PC-3 (cell line): ENCODE measurements around the gene SPDYE5. TPM values are rescaled to one million over a fixed set of nuclear protein-coding genes. Genes with fewer than 3 reads are reported as not detected.

Experiments used
- ATAC-seq: fragments of 200-7000 bp; cut with Tn5 transposase; 2 replicates; pipeline ENCODE4 v1.9.1; 2020; ENCODE audit warnings: mild to moderate bottlenecking, moderate library complexity
- BruUV-seq: library from RNA; stranded (reverse); fragments of 400-500 nt; replicated peaks from 2 replicates; lab custom pipeline; 2021; lab: Mats Ljungman, UMichigan
- CTCF ChIA-PET: fragments of 300-600 bp; sonication (Branson Sonifier 250); formaldehyde crosslinking; loops from one replicate; lab custom pipeline; 2022; ENCODE audit warnings: antibody characterized with exemption; lab: Charles Lee
- POLR2A ChIA-PET: fragments of 300-600 bp; sonication (Branson Sonifier 250); formaldehyde crosslinking; loops from one replicate; lab custom pipeline; 2022; ENCODE audit warnings: antibody characterized with exemption; ENCODE audit not compliant: unreplicated experiment; lab: Charles Lee
- DNase-seq: peaks from one replicate; pipeline ENCODE4 v3.0.0-alpha.2; 2015
- H2AFZ ChIP-seq: fragments of 300-600 bp; sonication (generic); 2 replicates; pipeline ENCODE4 v1.6.0; 2016; ENCODE audit warnings: antibody characterized with exemption, low read length
- H3F3A ChIP-seq: fragments of 300-600 bp; sonication (generic); one replicate; pipeline ENCODE4 v1.6.0; 2017; ENCODE audit warnings: antibody characterized with exemption, low read length, control low read depth, mild to moderate bottlenecking; ENCODE audit not compliant: unreplicated experiment
- H3K27ac ChIP-seq: fragments of 300-600 bp; sonication (generic); 2 replicates; pipeline ENCODE4 v1.5.1; 2016; ENCODE audit warnings: mild to moderate bottlenecking, low read length
- H3K27me3 ChIP-seq: fragments of 300-600 bp; sonication (generic); 2 replicates; pipeline ENCODE4 v1.6.1; 2016; ENCODE audit warnings: low read length, mixed read lengths
- H3K36me3 ChIP-seq: fragments of 300-600 bp; sonication (generic); 2 replicates; pipeline ENCODE4 v1.6.1; 2016; ENCODE audit warnings: low read depth, mixed run types, low read length, mixed read lengths
- H3K4me1 ChIP-seq: fragments of 300-600 bp; sonication (generic); 2 replicates; pipeline ENCODE4 v1.5.1; 2016; ENCODE audit warnings: low read length; ENCODE audit not compliant: insufficient read depth
- H3K4me2 ChIP-seq: fragments of 300-600 bp; sonication (generic); 2 replicates; pipeline ENCODE4 v1.6.0; 2016; ENCODE audit warnings: low read length
- H3K4me3 ChIP-seq: fragments of 300-600 bp; sonication (generic); 2 replicates; pipeline ENCODE4 v1.5.1; 2016; ENCODE audit warnings: mild to moderate bottlenecking, low read length, mixed read lengths
- H3K79me2 ChIP-seq: fragments of 300-600 bp; sonication (generic); 2 replicates; pipeline ENCODE4 v1.6.1; 2017; ENCODE audit warnings: low read length, mixed read lengths
- H3K9ac ChIP-seq: fragments of 300-600 bp; sonication (generic); 2 replicates; pipeline ENCODE4 v1.6.0; 2016; ENCODE audit warnings: mild to moderate bottlenecking, low read length
- H3K9me2 ChIP-seq: fragments of 300-600 bp; sonication (generic); replicated peaks from 2 replicates; pipeline ENCODE4 v1.6.1; 2016; ENCODE audit warnings: mixed run types, low read length, mixed read lengths
- H3K9me3 ChIP-seq: fragments of 300-600 bp; sonication (generic); 2 replicates; pipeline ENCODE4 v1.6.1; 2016; ENCODE audit warnings: low read length, mixed read lengths
- H4K20me1 ChIP-seq: fragments of 300-600 bp; sonication (generic); 2 replicates; pipeline ENCODE4 v1.6.1; 2016; ENCODE audit warnings: low read length, mixed read lengths
- CTCF ChIP-seq: fragments of 300-600 bp; sonication (generic); conservative IDR thresholded peaks from 2 replicates; pipeline ENCODE4 v1.5.1; 2017; ENCODE audit warnings: antibody characterized with exemption, low read depth, mild to moderate bottlenecking, low read length
- EZH2 ChIP-seq: fragments of 300-600 bp; sonication (generic); IDR thresholded peaks from one replicate; pipeline ENCODE4 v1.6.1; 2017; ENCODE audit warnings: antibody characterized with exemption, mild to moderate bottlenecking, low read length; ENCODE audit not compliant: unreplicated experiment
- EZH2phosphoT487 ChIP-seq: fragments of 300-600 bp; sonication (generic); IDR thresholded peaks from 2 replicates; pipeline ENCODE4 v1.6.1; 2018; ENCODE audit warnings: mild to moderate bottlenecking, antibody characterized with exemption, low read length, borderline replicate concordance
- intact Hi-C: fragments of 100-400 bp; cut with micrococcal nuclease; formaldehyde crosslinking; loops from 2 replicates; pipeline ENCODE4 v1.9.0; 2023
- total RNA-seq: library from RNA; depleted of rRNA; stranded (reverse); fragments of >200 nt; gene quantifications from 2 replicates; pipeline ENCODE4 v1.2.3, GENCODE V29; 2014; rRNA removed

Gene SPDYE5
- total RNA-seq, 1 experiment from 2014 or later, result 0.18 TPM

- no peaks in the 10 kb centered on the region for H3F3A ChIP-seq
- H3K79me2 ChIP-seq, result no peaks in the 10 kb centered on the region
- H3K4me2 ChIP-seq, result no peak overlapping the region
- peaks cover 10% of the 10 kb centered on the region for H3K4me1 ChIP-seq
- DNase-seq (no peak), ATAC-seq (no peak)
- intact Hi-C loops, result no loop called here
- CTCF ChIA-PET, result no interaction called here
- no peaks in the 10 kb centered on the region for H3K36me3 ChIP-seq
- TF ChIP-seq EZH2 (no peak), EZH2phosphoT487 (no peak), CTCF (no peak)
- H3K27ac ChIP-seq, result no peak overlapping the region
- H4K20me1 ChIP-seq, result no peaks in the 10 kb centered on the region
- H2AFZ ChIP-seq, result no peak overlapping the region
- H3K27me3 ChIP-seq, result no peaks in the 10 kb centered on the region
- H3K9me3 ChIP-seq, result no peaks in the 10 kb centered on the region
- POLR2A ChIA-PET, result no interaction called here
- H3K9me2 ChIP-seq, result no peaks in the 10 kb centered on the region
- H3K9ac ChIP-seq, result no peak overlapping the region
- H3K4me3 ChIP-seq, result no peak overlapping the region
- BruUV-seq, result no TSS peak
Measured at GRCh38 chr7:75537731-75538130, 45.6 kb downstream of the SPDYE5 start.

- Histone ChIP-seq H2AFZ (no peak overlapping the region), H3K9me3 (no peaks in the 10 kb centered on the region), H3K4me1 (no peaks in the 10 kb centered on the region), H3K27me3 (no peaks in the 10 kb centered on the region), H3K4me2 (no peak overlapping the region), H3K27ac (no peak overlapping the region), H3K9me2 (no peaks in the 10 kb centered on the region), H3F3A (no peaks in the 10 kb centered on the region), H3K36me3 (no peaks in the 10 kb centered on the region), H3K9ac (no peak overlapping the region), H3K79me2 (no peaks in the 10 kb centered on the region), H3K4me3 (no peak overlapping the region), H4K20me1 (no peaks in the 10 kb centered on the region)
- no TSS peak for BruUV-seq
- ATAC-seq (no peak), DNase-seq (no peak)
- intact Hi-C loops, result no loop called here
- TF ChIP-seq EZH2 (no peak), EZH2phosphoT487 (no peak), CTCF (no peak)
- ChIA-PET CTCF (no interaction called here), POLR2A (no interaction called here)
Measured at GRCh38 chr7:75546237-75547015, 54.3 kb downstream of the SPDYE5 start.

Other genes with a start within 250 kb of the SPDYE5 start
- gene TRIM73, start 96.7 kb upstream of the SPDYE5 start, total RNA-seq, result 5.2 and 6.4 TPM in 2 replicates
- 11.0 and 23.8 TPM in 2 replicates for gene POM121C, start 6.0 kb upstream of the SPDYE5 start, total RNA-seq
- gene HIP1, start 246.6 kb downstream of the SPDYE5 start, total RNA-seq, result 5.3 and 6.6 TPM in 2 replicates